Colonic mucosa (tissue), 4 donors: ENCODE data around the gene EFNA4. TPM values are rescaled to one million over a fixed set of nuclear protein-coding genes. Genes with fewer than 3 reads are reported as not detected.

ENCODE experiments used
- DNase-seq: peaks from one replicate; pipeline ENCODE4 v3.0.0-alpha.2; 2020
- H3K27ac ChIP-seq: fragments of 200-600 bp; one replicate; pipeline ENCODE4 v1.8.0; 2021
- H3K27me3 ChIP-seq: fragments of 200-600 bp; one replicate; pipeline ENCODE4 v1.8.0; 2021
- H3K36me3 ChIP-seq: fragments of 200-600 bp; one replicate; pipeline ENCODE4 v1.8.0; 2021
- H3K4me1 ChIP-seq: fragments of 200-600 bp; one replicate; pipeline ENCODE4 v1.8.0; 2021; ENCODE audit warnings: mild to moderate bottlenecking
- H3K4me3 ChIP-seq: fragments of 200-600 bp; one replicate; pipeline ENCODE4 v1.8.0; 2021
- H3K9ac ChIP-seq, 2 donors: one replicate each; pipeline ENCODE4 v1.7.0; 2013; ENCODE audit warnings: control low read depth in 2 of 2, low read depth in 2 of 2, low read length in 2 of 2
- H3K9me3 ChIP-seq: fragments of 200-600 bp; one replicate; pipeline ENCODE4 v1.8.0; 2021
- CTCF ChIP-seq: fragments of 200-600 bp; IDR thresholded peaks from one replicate; pipeline ENCODE4 v1.8.0; 2022; ENCODE audit warnings: antibody characterized with exemption, mild to moderate bottlenecking
- intact Hi-C: fragments of 100-400 bp; cut with DNase I; formaldehyde crosslinking; loops from one replicate; pipeline ENCODE4 v1.14.1; 2022
- total RNA-seq, 2 donors: library from RNA; stranded (reverse); fragmentation: NEBNext Ultra II Directional in 1 of 2; extraction: Animal tissue kit (Norgen Biotek cat#: 25700) in 1 of 2; gene quantifications; one replicate each; pipeline ENCODE4 v1.2.1, GENCODE V29; 2021
- donor health status: healthy.
- donor health status: DM: no; HTN: no; CAD: no.
- donor health status: DM: no; HTN: no; CAD: no.

Gene EFNA4
- total RNA-seq, 2 donors from 2014 or later, result 26.1 to 27.2 TPM

GRCh38 chr1:155049651-155050559, 13.6 kb upstream of the EFNA4 start:
- Histone ChIP-seq H3K9ac (peak overlapping the region; percentile 76 to 92), H3K36me3 (no peaks in the 10 kb centered on the region), H3K4me3 (peak overlapping the region; percentile 91), H3K9me3 (no peaks in the 10 kb centered on the region), H3K27ac (peak overlapping the region; percentile 99), H3K27me3 (no peaks in the 10 kb centered on the region), H3K4me1 (peaks cover 15% of the 10 kb centered on the region)
- no peak for DNase-seq
- no peak for TF ChIP-seq CTCF
- intact Hi-C loops, result no loop called here

- Histone ChIP-seq H3K27ac (peak within 1 kb of the TSS; percentile 99), H3K9me3 (no peaks in the 10 kb centered on the region), H3K4me3 (peak within 1 kb of the TSS; percentile 91), H3K27me3 (no peaks in the 10 kb centered on the region), H3K9ac (peak within 1 kb of the TSS; percentile 96 to 98), H3K4me1 (peaks cover 12% of the 10 kb centered on the region), H3K36me3 (peaks cover 8% of the 10 kb centered on the region)
- TF ChIP-seq CTCF, result peak; percentile 95
- DNase-seq, result peak; percentile 93
- intact Hi-C loops, result no loop called here
Measured at GRCh38 chr1:155050560-155051341, 12.8 kb upstream of the EFNA4 start, which contains the start of gene ADAM15. Gene ADAM15, plus strand, starts transcription at chr1:155051316. Its CDS starts 71 bp downstream, at chr1:155051387.

GRCh38 chr1:155051342-155051776, 12.2 kb upstream of the EFNA4 start:
- TF ChIP-seq CTCF, result no peak
- Histone ChIP-seq H3K9me3 (no peaks in the 10 kb centered on the region), H3K9ac (peak overlapping the region; percentile 96 to 98), H3K4me3 (peak overlapping the region; percentile 91), H3K27me3 (no peaks in the 10 kb centered on the region), H3K36me3 (peaks cover 8% of the 10 kb centered on the region), H3K27ac (peak overlapping the region; percentile 99), H3K4me1 (peaks cover 12% of the 10 kb centered on the region)
- no peak for DNase-seq
- intact Hi-C loops, result no loop called here

- H3K9me3 ChIP-seq, result no peaks in the 10 kb centered on the region
- peaks cover 8% of the 10 kb centered on the region for H3K36me3 ChIP-seq
- intact Hi-C loops, result no loop called here
- H3K9ac ChIP-seq, result peak overlapping the region; percentile 96 to 98
- no peaks in the 10 kb centered on the region for H3K27me3 ChIP-seq
- peak; percentile 77 for DNase-seq
- H3K27ac ChIP-seq, result peak overlapping the region; percentile 99
- TF ChIP-seq CTCF, result no peak
- H3K4me1 ChIP-seq, result peaks cover 12% of the 10 kb centered on the region
- peak overlapping the region; percentile 91 for H3K4me3 ChIP-seq
Measured at GRCh38 chr1:155051777-155052398, 11.7 kb upstream of the EFNA4 start.
